Measurements from ENCODE around the gene LRBA.
"Not testable (repeated sequence)": the region's sequence is repeated elsewhere in the genome, so short reads cannot be mapped to it uniquely, and the experiment has no call there.

Gene LRBA

GRCh38 chr4:150562751-150563150, 452.3 kb downstream of the LRBA start:
- DNase-seq (ENCODE audit: low spot score), result no peak

- DNase-seq (ENCODE audit: low spot score), result no peak
Observed at GRCh38 chr4:150562250-150562649, 452.8 kb downstream of the LRBA start.

- no peak for DNase-seq (ENCODE audit: low spot score)
Observed at GRCh38 chr4:150561143-150561737, 453.8 kb downstream of the LRBA start.

- not testable (repeated sequence) for DNase-seq (ENCODE audit: low spot score)
Observed at GRCh38 chr4:150557811-150558210, 457.3 kb downstream of the LRBA start.

GRCh38 chr4:150547154-150547838, 467.8 kb downstream of the LRBA start:
- DNase-seq (ENCODE audit: low spot score), result no peak

GRCh38 chr4:150546286-150546685, 468.8 kb downstream of the LRBA start:
- no peak for DNase-seq (ENCODE audit: low spot score)

GRCh38 chr4:150543042-150543441, 472.0 kb downstream of the LRBA start:
- DNase-seq (ENCODE audit: low spot score), result no peak

- DNase-seq (ENCODE audit: low spot score), result no peak
Observed at GRCh38 chr4:150541681-150542080, 473.4 kb downstream of the LRBA start.

GRCh38 chr4:150540959-150541360, 474.1 kb downstream of the LRBA start:
- no peak for DNase-seq (ENCODE audit: low spot score)

- DNase-seq (ENCODE audit: low spot score), result no peak
Observed at GRCh38 chr4:150540536-150540935, 474.5 kb downstream of the LRBA start.

- not testable (repeated sequence) for DNase-seq (ENCODE audit: low spot score)
Observed at GRCh38 chr4:150537911-150538310, 477.2 kb downstream of the LRBA start.

- DNase-seq (ENCODE audit: low spot score), result no peak
Observed at GRCh38 chr4:150534818-150535217, 480.3 kb downstream of the LRBA start.

- DNase-seq (ENCODE audit: low spot score), result no peak
Observed at GRCh38 chr4:150533673-150534072, 481.4 kb downstream of the LRBA start.

GRCh38 chr4:150525321-150525868, 489.7 kb downstream of the LRBA start:
- DNase-seq (ENCODE audit: low spot score), result no peak

- DNase-seq (ENCODE audit: low spot score), result no peak
Observed at GRCh38 chr4:150518559-150518958, 496.5 kb downstream of the LRBA start.

GRCh38 chr4:150515135-150515534, 499.9 kb downstream of the LRBA start:
- no peak for DNase-seq (ENCODE audit: low spot score)

- DNase-seq (ENCODE audit: low spot score), result no peak
Observed at GRCh38 chr4:150514709-150515108, 500.4 kb downstream of the LRBA start.

- no peak for DNase-seq (ENCODE audit: low spot score)
Observed at GRCh38 chr4:150510176-150510865, 504.8 kb downstream of the LRBA start.

GRCh38 chr4:150507656-150508055, 507.4 kb downstream of the LRBA start:
- not testable (repeated sequence) for DNase-seq (ENCODE audit: low spot score)

- DNase-seq (ENCODE audit: low spot score), result no peak
Observed at GRCh38 chr4:150501983-150502382, 513.1 kb downstream of the LRBA start.

GRCh38 chr4:150501009-150501727, 513.9 kb downstream of the LRBA start:
- no peak for DNase-seq (ENCODE audit: low spot score)

- no peak for DNase-seq (ENCODE audit: low spot score)
Observed at GRCh38 chr4:150497612-150498011, 517.5 kb downstream of the LRBA start.

Data from NAMALWA (cell line).